GM18858 (cell line): Measurements from ENCODE around the gene WDR76.

Experiments
- ATAC-seq: cut with Tn5 transposase; IDR thresholded peaks from one replicate; pipeline ENCODE4 v1.9.1; 2021; ENCODE audit not compliant: unreplicated experiment

The WDR76 gene

DNA sequence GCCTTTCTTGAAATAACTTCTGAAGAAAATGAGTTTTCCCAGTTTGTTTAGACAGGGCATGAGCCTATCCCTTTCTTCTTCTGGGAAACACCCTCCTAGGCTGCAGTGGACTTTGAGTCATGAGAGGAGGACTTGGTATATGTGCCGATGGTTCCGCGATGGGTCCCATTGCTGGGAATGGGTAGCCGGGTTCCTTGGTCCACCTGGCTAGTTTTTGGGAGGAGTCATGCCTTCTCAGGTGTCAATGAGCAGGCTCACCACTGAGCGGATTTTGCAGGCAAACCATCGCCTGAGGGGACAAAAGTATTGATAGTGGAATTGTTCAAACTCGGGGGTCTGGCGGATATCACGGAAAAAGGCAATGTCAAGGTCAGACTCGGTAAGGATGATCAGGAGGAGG, 46.8 kb downstream of the WDR76 start:
- no peak for ATAC-seq

DNA sequence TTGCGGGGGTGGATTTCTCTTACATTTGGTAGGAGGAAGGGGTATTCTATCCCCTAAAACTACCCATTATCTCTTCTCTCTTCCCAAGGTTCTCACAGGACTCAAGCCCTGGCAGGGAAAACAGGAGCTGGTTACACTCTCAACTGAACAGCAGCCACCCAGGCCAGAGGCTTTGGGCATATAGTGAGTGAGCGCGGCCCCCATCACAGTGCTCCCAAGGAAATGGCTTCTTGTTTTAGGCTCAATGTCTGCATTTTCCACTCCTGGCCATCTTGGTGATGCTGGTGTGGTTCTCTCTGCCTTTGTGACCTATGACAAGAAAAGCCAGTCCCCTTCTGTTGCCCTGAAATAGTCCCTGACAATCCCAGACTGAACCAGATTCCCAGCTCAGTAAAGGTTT, 50.1 kb downstream of the WDR76 start:
- ATAC-seq: no peak

DNA sequence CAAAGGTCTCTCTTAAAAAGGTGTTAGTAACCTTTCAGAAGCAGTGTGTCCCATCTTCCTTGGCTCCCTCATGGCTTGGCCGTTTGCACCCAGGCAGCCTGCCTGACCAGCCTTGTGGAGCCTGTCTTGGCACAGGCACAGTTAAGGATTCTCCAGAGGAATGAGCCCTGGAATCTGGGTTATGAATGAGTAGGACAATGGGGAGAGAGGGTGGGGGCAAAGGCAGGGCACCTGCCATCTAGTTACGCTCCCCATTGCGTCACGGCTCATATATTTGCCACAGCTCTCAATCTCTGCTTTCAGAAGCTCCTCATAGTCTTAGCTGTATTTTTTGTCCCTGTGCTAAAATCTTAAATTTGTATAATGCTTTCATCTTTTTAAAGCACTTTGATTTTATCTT, 50.6 kb downstream of the WDR76 start:
- no peak for ATAC-seq

DNA sequence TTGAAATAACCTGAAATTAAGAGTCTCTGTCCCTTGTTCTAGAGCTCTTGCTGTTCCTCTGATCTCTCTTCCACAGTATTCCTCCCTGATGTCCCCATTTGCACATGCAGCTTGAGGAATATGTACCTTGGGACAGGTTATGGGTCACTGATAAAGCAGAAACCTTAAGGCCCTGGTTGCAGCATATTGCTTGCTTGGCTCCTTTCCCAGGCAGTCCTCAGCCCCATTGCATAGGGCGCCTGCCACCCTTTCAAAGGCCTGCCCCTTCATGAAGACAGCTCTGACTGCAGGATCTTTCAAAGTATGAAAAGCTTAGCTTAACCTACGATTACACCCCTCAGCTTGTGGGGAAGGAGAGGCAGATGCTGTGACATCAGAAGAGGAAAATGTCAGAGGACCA, 51.6 kb downstream of the WDR76 start:
- no peak for ATAC-seq

DNA sequence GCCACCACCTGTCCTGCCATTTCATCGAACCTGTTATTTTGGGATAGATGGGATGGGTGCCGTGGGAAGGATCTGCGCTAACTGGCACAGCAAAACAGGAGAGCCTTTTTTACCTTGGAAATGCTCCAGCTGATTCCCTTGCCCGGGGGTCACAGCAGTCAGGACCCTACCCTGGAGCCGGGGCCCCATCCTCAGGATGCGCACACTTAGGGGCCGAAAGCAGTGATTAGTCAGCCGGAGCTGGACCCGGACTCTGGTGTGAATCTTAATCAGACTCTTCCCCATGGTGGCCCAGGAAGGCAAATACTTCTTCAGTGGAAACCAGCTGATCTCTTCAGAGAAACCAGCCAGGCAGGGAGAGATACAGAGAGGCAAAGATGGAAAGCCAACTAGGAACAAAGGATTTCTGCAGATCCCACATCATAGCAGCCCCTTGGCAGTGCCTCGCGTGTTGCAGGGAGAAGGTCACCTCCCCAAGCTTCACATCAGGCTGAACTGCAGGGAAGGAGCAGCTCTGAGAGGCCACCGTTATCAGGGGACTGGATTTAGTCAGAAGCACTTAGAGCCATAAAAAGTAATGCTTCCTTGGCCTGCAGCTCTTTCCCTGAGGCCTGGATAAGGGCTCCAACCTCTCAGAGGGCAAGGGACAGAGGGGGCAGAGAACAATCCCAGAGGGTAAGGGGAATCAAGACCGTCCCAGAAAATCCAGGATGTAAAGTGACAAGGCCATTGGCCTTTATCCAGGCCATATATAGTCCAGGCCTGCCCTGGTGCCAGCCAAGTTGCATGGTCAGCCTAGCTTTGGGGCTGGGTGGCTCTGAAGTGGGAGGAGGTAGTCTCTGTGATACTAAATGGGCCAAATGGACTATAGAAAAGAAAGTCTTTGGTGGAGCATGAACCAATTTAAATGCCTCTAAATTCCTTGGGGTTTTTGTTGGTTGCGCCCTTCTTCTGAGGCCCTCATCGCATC, 52.9 kb downstream of the WDR76 start:
- no peak for ATAC-seq

DNA sequence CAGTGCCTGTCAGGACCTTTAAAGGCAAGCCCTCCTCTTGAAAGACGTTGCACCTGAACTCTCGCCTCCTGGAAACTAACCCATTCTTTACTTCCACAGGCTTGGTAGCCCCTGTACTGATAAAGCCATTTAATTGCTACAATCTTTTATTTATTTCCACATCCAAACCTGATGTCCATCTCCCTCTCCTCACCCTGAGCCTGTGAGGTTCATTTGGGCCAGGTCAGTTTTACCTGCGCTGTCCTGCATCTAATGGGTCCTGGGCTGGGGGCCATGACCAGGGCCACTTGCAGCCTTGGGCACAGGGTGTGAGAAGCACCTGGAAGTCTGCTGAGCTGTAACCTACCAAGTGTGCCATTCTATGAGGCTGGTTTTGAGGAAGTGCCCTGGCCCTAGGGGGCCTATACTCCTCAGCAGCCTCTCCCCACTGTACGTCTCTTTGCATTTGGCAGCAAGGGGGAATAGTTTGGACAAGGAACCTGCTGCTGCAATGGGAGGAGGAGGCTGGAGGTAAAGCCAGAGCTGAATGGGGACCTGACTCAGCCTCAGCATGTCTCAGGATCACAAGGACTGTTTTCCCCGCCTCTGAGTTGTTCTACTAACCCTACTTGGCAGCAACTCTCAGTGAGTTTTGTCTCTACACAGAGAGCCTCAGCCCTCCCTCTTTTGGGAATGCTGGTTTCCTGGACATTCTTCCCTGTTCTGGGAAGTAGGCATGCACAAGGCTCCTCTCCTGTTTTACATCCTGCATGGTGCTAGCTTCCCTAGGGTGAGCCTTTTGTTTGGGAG, 53.8 kb downstream of the WDR76 start:
- no peak for ATAC-seq

DNA sequence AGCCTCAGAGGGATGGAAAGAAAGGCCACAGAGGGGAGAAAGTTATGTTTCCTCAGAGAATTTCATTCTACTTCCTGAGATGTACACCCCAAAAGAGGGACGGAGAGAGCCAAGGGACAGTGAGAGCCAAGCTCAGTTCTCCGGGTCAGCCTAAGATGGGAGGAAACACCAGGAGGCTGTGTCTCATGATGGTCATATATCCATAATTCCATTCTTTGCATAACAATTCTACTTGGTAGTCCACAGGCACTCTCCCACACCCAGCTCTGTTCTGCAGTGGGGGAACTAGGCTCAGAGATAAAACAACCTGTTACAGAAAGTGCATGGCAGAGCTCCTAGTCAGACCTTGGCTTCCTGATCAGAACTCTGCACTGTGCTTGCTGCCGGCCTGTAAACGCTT, 54.4 kb downstream of the WDR76 start:
- ATAC-seq: no peak

DNA sequence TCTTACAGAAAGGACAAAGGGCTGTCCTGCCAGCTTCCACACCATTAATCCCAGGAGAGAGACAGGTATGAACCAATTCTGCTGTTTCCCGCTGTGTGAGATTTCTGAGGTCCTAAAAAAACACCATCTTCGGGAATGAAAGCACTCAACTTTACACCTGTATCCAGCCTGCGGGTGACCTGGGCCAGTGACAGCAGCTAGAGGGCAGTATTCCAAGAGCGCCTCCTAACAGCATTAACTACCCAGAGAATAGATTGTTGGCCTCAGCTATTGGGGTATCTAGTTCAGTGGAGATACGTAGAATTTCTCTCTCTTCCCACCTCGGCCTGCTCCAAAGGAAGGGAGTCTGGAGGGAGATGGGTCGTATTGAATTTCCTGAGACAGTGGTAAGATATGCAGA, 55.1 kb downstream of the WDR76 start:
- ATAC-seq: no peak

DNA sequence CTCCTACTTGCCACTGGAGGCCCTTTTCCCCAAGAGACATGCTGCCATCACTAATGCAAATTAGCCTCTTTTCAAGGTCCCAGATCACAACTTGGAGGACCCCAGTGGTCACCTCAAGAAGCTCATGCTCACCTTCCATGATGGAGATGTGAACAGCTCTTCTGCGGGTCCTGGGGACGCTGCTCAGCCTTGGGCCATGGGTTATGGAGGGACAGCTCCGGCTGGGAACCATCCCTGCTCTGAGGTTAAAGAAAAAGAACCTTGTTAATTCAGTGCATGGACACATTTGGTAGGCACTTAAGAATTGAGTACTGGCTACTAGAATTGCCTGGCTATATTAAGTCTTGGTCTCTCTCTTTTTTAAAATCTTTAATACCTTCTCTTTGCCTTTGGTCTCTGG, 56.8 kb downstream of the WDR76 start:
- no peak for ATAC-seq

DNA sequence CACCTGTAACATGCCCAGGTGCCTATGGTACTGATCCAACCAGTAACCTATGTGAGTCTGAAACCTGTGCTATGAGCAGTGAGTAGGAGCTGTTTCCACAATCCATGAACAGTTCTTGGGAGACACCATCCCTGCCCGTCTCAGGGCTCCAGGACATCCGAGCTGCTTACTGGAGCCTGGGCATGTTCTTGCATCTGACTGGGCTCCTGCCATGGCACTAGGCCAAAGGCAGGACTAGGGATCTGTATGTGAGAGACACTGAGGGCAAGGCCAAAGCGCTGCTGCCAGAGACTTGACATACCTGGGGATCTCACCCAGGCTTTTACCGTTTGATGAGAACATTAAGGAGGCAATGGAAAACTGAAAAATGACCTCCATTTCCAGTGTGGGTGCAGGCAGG, 59.8 kb downstream of the WDR76 start:
- ATAC-seq: no peak

DNA sequence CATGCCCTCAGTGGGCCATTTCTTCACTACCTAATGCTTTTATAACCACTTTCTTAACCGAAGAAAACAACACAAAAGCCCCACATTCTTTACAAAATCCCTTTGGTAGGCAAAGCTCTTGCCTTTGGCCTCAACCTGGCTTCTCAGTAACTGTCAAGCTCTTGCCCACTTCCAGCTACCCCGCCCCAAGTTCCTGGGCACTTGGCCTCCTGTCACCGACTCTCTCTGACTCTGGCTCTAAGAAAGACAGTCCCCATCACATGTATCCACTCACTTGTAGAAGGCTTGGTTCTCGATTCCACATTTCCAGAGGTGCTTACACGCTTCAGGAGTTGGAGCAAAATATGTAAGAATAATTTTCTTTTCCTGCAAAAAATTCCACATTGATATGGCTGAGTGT, 61.1 kb downstream of the WDR76 start:
- ATAC-seq: no peak

DNA sequence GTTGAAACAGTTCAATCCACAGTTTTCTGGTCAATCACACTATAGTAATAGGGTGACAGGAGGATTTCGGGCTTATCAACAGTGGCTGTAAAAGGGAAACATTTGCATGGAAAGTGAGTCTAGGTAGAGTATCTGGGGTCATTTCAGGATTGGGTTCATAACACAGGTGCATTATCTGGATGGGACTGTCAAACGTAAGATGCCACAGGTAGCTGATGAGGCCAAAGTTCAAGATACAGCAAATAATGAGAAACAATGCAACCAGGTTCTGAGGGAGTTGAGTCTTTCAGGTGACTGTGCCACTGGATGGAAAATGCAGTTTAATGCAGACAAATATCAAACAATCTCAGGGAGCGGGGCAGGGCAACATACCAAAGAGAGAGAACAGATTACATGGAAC, 62.2 kb downstream of the WDR76 start:
- ATAC-seq: no peak

DNA sequence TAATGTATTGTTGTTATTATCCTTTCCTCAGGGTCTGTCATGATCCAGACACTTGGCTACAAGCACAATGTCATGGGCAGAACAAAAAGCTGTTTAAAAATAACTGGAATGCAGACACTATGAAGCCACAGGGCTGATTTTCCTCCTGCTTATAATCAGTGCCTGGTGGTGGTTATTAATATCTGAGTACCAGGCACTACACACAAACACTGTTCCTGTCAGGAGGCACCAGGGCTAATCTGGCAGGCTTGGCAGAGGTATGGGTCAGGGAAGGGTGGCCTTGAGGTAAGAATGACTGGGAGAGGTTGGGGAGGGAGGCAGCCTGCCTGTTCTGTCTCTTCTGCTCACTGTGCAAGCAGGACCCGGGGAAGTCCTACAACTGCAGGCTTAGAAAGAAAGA, 67.2 kb downstream of the WDR76 start:
- ATAC-seq: no peak

DNA sequence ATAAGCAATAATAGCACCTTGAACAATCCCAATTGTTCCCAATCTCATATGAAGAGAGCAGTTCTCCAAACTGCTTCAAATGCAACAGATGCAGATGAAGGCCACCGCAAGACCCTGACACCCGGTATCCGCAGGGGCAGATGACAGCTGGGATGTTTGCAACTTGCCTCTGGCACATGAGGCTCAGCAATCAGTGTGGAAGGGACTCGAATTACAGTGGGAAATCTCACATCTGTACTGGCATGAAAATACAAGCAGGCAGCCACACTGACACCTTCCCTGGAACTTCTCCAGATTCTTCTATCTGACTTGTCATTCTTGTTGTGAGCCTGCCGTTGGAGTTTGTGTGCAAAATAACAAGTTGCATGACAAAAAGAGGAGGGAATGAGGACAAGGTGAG, 68.8 kb downstream of the WDR76 start:
- no peak for ATAC-seq

DNA sequence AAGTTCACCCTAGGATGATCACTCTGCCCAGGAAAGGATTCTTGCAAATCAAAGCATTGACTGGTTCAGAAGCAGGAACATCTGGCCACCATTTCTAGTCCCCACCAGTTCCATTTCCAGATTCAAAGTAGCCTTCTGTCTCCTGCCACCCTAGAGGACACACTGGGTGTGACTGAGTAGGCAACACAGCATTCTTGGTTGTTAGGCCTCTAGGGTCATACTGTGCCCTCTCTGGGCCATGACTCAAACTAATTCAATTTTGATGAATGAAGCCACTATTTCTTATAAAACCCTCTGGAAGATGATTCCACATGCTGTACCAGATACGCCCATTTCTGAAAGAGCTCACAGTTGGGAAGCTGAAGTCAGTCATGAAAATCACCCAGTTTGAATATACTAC, 69.7 kb downstream of the WDR76 start:
- no peak for ATAC-seq

DNA sequence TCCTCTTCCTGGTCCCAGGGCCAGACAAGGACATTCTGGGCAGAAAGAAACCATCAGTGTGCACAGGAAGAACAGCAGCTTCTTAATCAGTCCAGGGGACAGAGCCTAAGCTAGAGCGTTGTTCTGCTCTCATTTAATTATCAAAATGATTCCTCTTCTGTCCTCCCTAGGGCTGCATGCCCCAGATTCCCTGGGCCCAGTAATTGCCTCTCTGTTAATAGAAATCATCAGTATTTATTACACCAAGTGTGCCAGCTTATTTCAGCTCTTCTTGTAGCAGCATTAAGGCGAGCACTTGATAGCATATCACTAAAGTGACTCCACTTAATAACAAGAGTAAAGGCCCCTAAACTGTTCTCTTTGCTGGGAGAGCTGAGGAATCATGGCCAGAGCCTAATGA, 72.1 kb downstream of the WDR76 start:
- ATAC-seq: no peak

DNA sequence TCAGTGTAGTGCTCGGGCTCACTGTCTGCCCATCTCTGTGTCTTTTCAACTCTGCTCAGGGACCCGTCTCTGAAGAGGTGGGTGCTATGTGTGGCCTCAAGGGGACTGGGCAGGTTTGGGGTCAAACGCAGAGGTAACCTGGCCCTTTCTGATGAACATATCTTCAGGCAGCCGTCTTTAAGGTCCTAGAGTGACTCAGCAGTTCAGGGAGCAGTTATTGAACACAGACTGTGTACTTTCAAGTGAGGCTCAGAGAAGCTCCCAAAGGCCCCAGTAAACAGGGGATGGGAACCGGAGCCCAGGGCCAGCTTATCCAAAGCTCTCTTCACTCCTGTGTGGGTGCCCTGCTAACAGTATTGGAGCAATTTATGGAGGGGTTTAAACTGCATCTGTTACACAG, 73.1 kb downstream of the WDR76 start:
- no peak for ATAC-seq

DNA sequence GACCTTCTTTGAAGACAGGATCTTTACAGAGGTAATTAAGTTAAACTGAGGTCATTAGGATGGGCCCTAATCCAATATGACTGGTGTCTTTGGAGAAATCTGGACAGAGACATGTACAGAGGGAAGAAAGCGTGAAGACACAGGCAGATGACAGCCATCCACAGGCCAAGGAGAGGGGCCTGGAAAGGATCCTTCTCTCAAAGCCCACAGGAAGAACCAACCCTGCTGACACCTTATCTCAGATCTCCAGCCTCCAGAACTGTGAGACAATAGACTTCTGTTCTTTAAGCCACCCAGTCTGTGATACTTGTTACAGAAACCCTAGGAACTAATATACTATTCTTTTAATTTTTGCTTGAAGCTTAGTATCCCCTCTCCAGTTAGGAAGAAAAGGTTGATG, 74.2 kb downstream of the WDR76 start:
- ATAC-seq: no peak

DNA sequence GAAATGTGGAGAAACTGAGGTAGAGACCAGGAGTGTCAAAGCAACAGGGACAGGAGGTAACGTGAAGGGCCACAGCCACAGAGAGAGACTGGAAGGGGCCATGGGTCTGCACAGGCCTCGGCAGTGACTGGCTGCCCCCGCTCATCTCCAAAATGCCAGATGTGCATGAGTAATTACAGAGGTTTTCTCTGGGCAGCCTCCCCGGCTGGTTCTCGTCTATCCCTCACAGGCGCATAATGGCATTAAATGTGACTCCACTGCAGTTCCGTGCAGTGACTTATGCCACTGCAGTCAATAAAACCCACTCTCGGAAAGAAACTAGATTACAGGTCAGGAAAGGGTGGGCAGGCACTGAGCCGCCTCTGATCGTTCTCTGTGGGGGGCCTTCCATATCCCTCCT, 74.7 kb downstream of the WDR76 start:
- ATAC-seq: no peak

DNA sequence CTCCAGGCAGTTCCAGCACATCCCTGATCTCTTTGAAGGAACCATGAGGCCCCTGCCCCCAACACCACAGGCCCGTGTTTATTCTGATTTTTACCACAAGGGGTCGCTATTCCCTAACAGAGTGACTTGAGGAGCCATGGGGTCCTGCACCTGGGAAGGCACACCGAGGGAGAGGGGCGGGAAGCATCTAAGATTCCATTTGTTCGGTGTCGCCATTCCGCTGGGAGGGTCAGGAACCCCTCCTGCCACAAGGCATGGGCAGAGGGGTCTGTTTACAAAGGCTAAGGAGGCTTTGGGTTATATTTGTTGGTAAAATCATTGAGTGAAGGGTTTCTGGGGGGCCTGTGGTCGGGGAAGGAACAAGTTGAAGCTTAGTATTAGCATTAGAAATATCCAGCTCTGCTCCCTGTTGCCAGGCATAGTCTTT, 77.1 kb downstream of the WDR76 start:
- ATAC-seq: no peak

DNA sequence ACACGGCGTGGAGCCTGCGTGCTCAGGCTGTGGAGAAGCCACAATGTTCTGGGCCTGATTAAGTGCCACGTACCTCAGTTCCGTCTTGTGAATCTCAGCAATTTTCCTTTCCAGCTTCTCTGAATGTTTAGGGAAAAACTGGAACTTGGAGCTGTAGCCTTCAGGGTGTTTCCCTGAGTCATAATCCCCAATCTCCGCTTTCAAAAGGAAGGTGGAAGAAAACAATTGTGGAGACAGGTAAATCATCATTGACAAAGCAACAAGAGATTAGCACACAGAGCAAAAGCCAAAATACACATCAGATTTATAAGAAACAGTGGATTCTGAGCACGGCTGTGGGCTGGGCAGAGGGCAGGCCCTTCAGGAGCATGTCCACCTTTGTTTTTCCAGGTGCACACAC, 79.0 kb downstream of the WDR76 start:
- no peak for ATAC-seq

DNA sequence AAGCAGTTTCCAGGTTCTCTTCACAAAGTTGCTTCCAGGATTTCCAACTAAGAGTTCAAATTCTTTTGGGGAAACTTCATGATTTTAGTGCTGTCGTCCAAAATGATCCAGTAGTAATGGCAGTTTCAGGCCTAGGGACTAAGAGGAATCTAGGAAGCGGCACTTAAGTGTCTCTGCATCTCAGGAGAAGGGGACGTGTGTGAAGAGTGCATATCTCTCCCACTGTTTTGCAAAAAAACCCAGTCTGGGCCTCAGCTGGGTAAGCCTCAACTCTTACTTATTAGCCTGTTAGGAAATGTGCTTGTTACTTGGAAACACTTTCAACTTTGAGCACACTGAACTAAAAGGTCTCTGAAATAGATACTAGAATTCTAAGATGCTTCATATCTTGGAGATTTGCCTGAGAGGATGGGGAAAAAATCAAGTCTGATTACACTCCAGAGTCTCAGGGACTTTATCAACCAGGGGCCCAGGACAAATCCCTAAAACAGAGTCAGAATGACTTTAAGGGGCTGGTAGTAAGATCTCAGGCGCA, 81.8 kb downstream of the WDR76 start:
- no peak for ATAC-seq
